Mononuclear cell (primary cell): ENCODE results near the gene BRSK1. TPM values are rescaled to one million over a fixed set of nuclear protein-coding genes. Genes with fewer than 3 reads are reported as not detected.

Source experiments
- H3K27me3 ChIP-seq: 2 replicates; pipeline ENCODE4 v1.6.0; 2011; ENCODE audit warnings: low read length, control low read depth; ENCODE audit not compliant: insufficient read depth
- H3K4me1 ChIP-seq: 2 replicates; pipeline ENCODE4 v1.5.1; 2011; ENCODE audit warnings: mild to moderate bottlenecking, low read length, control low read depth; ENCODE audit not compliant: insufficient read depth
- H3K4me3 ChIP-seq: 2 replicates; pipeline ENCODE4 v1.5.1; 2011; ENCODE audit warnings: mild to moderate bottlenecking, low read length, moderate library complexity
- H3K9me3 ChIP-seq: 2 replicates; pipeline ENCODE4 v1.5.1; 2011; ENCODE audit warnings: low read depth, mild to moderate bottlenecking, control low read depth, low read length
- total RNA-seq: library from RNA; depleted of rRNA; stranded (reverse); fragments of >200 nt; gene quantifications from one replicate; pipeline ENCODE4 v1.2.3, GENCODE V29; 2012

The BRSK1 gene
- total RNA-seq, 1 donor, result 0.52 TPM

- H3K9me3 ChIP-seq, result no peaks in the 10 kb centered on the region
- H3K4me3 ChIP-seq, result peak overlapping the region; percentile 41
- H3K27me3 ChIP-seq, result no peaks in the 10 kb centered on the region
- peaks cover 27% of the 10 kb centered on the region for H3K4me1 ChIP-seq
Observed at GRCh38 chr19:55339889-55340783, 56.3 kb downstream of the BRSK1 start.

- no peak overlapping the region for H3K4me3 ChIP-seq
- no peaks in the 10 kb centered on the region for H3K9me3 ChIP-seq
- peaks cover 27% of the 10 kb centered on the region for H3K4me1 ChIP-seq
- no peaks in the 10 kb centered on the region for H3K27me3 ChIP-seq
Observed at GRCh38 chr19:55340784-55341147, 57.0 kb downstream of the BRSK1 start.

- H3K4me3 ChIP-seq, result no peak overlapping the region
- no peaks in the 10 kb centered on the region for H3K27me3 ChIP-seq
- no peaks in the 10 kb centered on the region for H3K9me3 ChIP-seq
- H3K4me1 ChIP-seq, result peaks cover 27% of the 10 kb centered on the region
Observed at GRCh38 chr19:55341171-55341588, 57.4 kb downstream of the BRSK1 start.

GRCh38 chr19:55341595-55342531 lies 58.1 kb downstream of the BRSK1 start:
- Histone ChIP-seq H3K9me3 (no peaks in the 10 kb centered on the region), H3K4me1 (peaks cover 27% of the 10 kb centered on the region), H3K27me3 (no peaks in the 10 kb centered on the region), H3K4me3 (no peak overlapping the region)

DNA sequence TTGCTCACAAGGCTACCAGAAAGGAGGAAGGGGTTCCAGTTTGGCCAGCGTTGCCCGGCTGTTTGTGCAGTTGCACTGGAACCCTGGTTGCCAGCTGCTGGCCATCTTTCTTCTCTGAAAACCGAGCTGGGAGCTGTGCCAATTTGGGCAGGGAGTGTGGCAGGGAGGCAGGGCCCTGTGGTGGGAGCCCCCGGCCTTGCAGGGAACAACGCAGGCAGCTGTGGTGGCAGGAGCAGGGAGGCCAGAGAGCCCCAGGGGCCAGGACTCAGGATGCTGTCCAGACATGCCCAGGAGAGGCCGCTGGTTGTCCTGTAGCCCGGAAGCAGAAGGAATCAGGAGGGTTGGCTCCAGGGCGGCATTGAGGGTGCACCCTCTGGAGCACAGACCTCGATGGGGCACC lies 60.6 kb downstream of the BRSK1 start:
- H3K27me3 ChIP-seq, result no peaks in the 10 kb centered on the region
- H3K4me3 ChIP-seq, result no peak overlapping the region
- H3K9me3 ChIP-seq, result no peaks in the 10 kb centered on the region
- H3K4me1 ChIP-seq, result peaks cover 16% of the 10 kb centered on the region

DNA sequence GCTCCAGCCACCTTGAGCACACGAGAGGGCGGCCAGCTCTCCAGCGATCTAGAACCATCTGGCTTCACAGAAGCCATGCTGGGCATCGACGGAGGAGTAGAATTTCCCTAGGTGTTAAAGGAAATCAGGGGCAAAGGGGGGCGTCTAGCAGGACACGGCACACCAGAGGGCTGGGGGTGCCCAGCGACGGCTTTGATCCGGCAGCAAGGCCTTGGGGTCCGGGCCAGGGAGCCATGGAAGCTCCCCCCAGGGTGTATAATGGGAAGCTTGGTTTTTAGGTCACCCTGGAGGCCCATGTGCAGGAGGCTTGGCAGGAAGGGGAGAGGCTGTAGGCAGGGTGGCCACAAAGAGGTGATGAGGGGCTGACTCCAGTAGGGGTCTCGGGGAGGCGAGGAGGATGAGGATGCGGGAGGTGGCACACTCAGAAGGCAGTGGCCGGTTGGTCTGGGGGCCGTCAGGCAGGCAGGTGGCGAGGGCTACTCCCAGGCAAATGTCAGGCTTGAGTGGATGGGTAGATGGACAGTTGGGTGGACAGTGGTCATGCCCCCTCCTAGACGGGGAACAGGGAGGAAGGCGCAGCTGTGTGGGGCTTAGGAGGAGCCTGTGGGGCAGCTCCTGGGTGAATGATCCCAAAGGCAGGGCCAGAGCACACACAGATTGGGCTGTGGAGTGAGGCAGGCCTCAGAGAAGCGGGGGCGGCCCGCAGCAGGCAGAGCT lies 61.5 kb downstream of the BRSK1 start:
- H3K9me3 ChIP-seq, result no peaks in the 10 kb centered on the region
- H3K4me3 ChIP-seq, result no peak overlapping the region
- H3K27me3 ChIP-seq, result no peaks in the 10 kb centered on the region
- peaks cover 13% of the 10 kb centered on the region for H3K4me1 ChIP-seq

DNA sequence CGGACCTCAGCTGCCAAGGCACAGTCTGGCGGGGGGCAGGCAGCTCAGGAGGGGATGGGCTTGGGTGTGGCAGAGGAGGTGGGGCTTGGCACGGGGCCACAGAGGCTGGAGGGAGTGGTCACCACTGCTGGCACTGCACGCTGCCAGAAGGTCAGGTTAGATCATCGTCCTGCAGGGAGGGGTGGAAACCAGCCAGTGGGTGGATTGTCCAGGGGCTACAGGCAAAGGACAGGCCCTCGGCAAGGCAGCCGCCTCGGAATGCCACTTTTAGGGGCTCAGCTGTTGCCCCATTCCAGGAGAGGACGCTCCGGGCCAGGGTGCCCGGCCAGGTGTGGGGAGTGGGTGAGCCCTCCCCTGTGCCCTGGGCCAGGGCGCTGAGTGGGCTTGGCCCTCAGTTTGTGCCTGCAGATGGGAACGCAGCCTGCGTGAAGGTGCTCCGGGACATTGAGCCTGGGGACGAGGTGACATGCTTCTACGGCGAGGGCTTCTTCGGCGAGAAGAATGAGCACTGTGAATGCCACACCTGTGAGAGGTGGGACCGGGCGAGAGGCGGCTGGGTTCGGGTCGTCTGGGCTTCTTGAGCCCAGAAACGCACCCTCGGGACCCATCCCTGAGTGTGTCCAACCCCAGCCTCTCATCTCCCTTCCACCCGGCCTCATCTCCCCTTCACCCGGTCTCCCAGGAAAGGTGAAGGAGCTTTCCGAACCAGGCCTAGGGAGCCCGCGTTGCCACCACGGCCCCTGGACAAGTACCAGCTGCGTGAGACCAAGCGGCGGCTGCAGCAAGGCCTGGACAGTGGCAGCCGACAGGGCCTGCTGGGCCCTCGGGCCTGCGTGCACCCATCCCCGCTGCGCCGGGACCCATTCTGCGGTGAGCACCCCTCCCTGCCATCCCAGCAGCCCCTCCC lies 62.3 kb downstream of the BRSK1 start:
- no peaks in the 10 kb centered on the region for H3K27me3 ChIP-seq
- H3K9me3 ChIP-seq, result no peaks in the 10 kb centered on the region
- no peak overlapping the region for H3K4me3 ChIP-seq
- peaks cover 5% of the 10 kb centered on the region for H3K4me1 ChIP-seq

DNA sequence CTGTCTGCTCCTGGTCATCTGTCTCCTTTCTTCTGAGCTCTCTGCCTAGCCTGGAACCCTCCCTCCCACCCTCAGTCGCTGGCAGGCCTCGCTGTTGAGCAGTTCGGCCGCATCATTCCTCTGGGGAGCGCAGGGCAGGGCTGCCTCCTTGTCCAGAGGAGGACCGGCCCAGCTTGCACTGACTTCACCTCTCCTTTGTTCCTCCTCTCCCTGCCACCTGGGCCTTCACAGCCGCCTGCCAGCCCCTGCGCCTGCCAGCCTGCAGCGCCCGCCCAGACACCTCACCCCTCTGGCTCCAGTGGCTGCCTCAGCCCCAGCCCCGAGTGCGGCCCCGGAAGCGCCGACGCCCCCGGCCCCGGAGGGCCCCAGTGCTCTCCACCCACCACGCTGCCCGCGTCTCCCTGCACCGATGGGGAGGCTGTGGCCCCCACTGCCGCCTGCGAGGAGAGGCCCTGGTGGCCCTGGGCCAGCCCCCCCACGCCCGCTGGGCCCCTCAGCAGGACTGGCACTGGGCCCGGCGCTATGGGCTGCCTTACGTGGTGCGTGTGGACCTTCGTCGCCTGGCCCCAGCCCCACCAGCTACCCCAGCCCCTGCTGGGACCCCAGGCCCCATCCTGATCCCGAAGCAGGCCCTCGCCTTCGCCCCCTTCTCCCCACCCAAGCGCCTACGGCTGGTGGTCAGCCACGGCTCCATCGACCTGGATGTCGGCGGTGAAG lies 63.1 kb downstream of the BRSK1 start:
- no peak overlapping the region for H3K4me3 ChIP-seq
- H3K27me3 ChIP-seq, result peaks cover 4% of the 10 kb centered on the region
- H3K9me3 ChIP-seq, result no peaks in the 10 kb centered on the region
- no peaks in the 10 kb centered on the region for H3K4me1 ChIP-seq

- Histone ChIP-seq H3K4me1 (no peaks in the 10 kb centered on the region), H3K9me3 (no peaks in the 10 kb centered on the region), H3K27me3 (peaks cover 10% of the 10 kb centered on the region), H3K4me3 (no peak overlapping the region)
Observed at GRCh38 chr19:55347442-55348009, 63.7 kb downstream of the BRSK1 start.

DNA sequence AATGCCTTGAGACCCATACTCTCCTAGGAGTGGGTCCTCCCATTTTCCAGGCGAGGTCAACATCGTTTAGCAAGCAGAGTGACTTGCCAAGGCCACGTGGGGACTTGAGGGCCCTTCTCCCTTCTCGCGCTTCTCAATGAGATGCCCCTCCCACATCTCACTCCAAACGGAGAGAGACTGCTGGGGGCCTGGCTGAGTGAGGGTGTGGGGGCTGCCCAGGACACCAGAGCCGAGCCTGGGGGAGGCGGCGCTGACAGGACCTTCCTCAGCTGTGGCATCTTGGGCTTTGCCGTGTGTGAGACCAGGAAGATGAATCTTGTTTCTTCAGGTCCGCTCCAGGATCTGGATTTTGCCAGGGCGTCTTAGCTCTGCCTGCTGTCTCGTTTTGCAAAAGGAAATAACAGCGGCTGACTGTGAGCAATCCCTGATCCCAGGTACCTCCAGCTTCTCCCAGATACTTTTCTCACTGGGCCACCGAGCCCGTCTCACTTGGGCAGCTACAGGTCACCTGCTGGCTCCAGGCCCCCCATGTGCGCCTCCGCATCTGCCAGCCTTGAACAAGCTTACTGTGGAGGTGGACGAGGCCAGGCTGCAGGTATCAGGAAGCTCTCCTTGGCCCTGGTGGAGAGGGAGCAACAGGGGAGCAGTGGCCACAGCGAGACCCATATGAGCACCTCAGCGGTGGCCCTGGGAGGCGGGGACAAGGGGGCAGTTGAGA lies 64.7 kb downstream of the BRSK1 start:
- H3K27me3 ChIP-seq, result peaks cover 19% of the 10 kb centered on the region
- peaks cover 4% of the 10 kb centered on the region for H3K4me1 ChIP-seq
- no peak overlapping the region for H3K4me3 ChIP-seq
- H3K9me3 ChIP-seq, result no peaks in the 10 kb centered on the region

- Histone ChIP-seq H3K4me3 (no peak overlapping the region), H3K4me1 (peaks cover 8% of the 10 kb centered on the region), H3K27me3 (peaks cover 29% of the 10 kb centered on the region), H3K9me3 (no peaks in the 10 kb centered on the region)
Observed at GRCh38 chr19:55350620-55351315, 67.0 kb downstream of the BRSK1 start.

DNA sequence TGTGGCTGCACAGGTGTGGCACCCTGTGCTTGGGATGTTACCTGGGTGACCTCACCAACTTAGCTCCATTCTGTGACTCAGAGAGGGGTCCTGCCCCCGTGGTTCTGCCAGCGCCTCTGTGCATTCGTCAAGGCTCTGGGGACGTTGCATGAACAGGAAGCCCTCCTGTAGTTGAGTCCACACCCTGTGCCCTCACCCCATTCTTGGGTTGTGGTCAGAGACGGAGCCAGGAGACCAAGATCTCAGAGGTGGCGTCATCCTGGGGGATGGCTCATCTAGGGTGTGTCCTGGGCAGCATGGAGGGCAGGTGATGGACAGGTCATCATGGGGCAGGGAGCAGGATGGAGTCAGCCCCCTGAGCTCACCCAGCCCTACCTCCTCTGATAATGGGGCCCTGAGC lies 68.2 kb downstream of the BRSK1 start:
- H3K4me3 ChIP-seq, result no peak overlapping the region
- H3K27me3 ChIP-seq, result peaks cover 31% of the 10 kb centered on the region
- no peaks in the 10 kb centered on the region for H3K9me3 ChIP-seq
- H3K4me1 ChIP-seq, result peaks cover 8% of the 10 kb centered on the region
